Keratinocyte (primary cell): ENCODE data around the gene NALCN.

Source experiments
- EZH2 ChIP-seq: IDR thresholded peaks from one replicate; pipeline ENCODE4 v1.6.1; 2012; ENCODE audit warnings: inconsistent platforms, mild to moderate bottlenecking, low read length, moderate library complexity
- TF ChIP-seq, protein P1 (sequence below), 3 experiments: IDR thresholded peaks in 1 of 3; conservative IDR thresholded peaks in 1 of 3; optimal IDR thresholded peaks in 1 of 3; 2 replicates in 2 of 3; 3 replicates in 1 of 3; pipeline versions ENCODE3 to v1.5.1; 2011; ENCODE audit warnings: low read length in 3 of 3, mild to moderate bottlenecking in 3 of 3, moderate library complexity in 2 of 3, control low read depth in 1 of 3, inconsistent platforms in 1 of 3; ENCODE audit not compliant: insufficient read depth in 2 of 3; ENCODE audit errors: extremely low read depth in 1 of 3

DNA sequence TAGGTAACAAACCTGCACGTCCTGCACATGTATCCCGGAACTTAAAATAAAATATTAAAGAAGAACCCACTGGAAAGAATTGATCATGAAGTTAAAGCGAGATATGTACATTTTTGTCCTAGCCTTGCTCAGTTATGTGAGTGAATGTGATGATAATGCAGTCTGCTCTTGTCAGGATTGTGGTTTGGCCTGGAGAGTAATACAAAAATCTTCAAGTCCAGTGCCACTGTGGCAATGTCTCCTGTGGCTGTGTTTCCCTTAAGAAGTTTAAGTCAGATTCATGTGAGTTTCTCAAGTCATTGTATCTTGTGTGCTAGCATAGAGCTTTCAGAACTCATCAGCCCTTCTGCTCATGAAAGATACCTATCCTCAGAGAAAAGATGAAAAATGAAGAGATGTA is 18.2 kb upstream of the NALCN start:
- TF ChIP-seq, protein P1, sequence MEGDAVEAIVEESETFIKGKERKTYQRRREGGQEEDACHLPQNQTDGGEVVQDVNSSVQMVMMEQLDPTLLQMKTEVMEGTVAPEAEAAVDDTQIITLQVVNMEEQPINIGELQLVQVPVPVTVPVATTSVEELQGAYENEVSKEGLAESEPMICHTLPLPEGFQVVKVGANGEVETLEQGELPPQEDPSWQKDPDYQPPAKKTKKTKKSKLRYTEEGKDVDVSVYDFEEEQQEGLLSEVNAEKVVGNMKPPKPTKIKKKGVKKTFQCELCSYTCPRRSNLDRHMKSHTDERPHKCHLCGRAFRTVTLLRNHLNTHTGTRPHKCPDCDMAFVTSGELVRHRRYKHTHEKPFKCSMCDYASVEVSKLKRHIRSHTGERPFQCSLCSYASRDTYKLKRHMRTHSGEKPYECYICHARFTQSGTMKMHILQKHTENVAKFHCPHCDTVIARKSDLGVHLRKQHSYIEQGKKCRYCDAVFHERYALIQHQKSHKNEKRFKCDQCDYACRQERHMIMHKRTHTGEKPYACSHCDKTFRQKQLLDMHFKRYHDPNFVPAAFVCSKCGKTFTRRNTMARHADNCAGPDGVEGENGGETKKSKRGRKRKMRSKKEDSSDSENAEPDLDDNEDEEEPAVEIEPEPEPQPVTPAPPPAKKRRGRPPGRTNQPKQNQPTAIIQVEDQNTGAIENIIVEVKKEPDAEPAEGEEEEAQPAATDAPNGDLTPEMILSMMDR (optimal IDR thresholded peaks at IDR 0.05 in 1 of 3, IDR thresholded peaks at IDR 0.05 in 1 of 3, conservative IDR thresholded peaks at IDR 0.05 in 1 of 3; ENCODE audit: extremely low read depth in 1 of 3, insufficient read depth in 2 of 3, low read length in 3 of 3), result no peak
- TF ChIP-seq EZH2, result no peak
